Mononuclear cell (primary cell): ENCODE results near the gene CLIP4. TPM values are rescaled to one million over a fixed set of nuclear protein-coding genes. Genes with fewer than 3 reads are reported as not detected.

Source experiments
- total RNA-seq: library from RNA; depleted of rRNA; stranded (reverse); fragments of >200 nt; gene quantifications from one replicate; pipeline ENCODE4 v1.2.3, GENCODE V29; 2012

Gene CLIP4
- total RNA-seq, 1 donor = 71.7 TPM

Other genes starting within 250 kb of the CLIP4 start
- gene TRMT61B, start 245.1 kb upstream of the CLIP4 start, total RNA-seq = 13.7 TPM
- gene WDR43, start 220.7 kb upstream of the CLIP4 start, total RNA-seq = 138 TPM
- 0.73 TPM for gene TOGARAM2, start 134.1 kb upstream of the CLIP4 start, total RNA-seq
- under 0.01 TPM for gene PCARE, start 40.9 kb upstream of the CLIP4 start, total RNA-seq